Raji (cell line): ENCODE measurements around the gene KLHL15.

Source experiments
- POLR2A ChIP-seq: IDR thresholded peaks from 2 replicates; pipeline ENCODE4 v1.6.1; 2011; ENCODE audit warnings: low read depth, low read length, control low read depth; ENCODE audit not compliant: insufficient read depth

KLHL15 gene

GRCh38 chrX:24027086-24027485, at the start of gene KLHL15:
Gene KLHL15 (minus strand): TSS chrX:24027186. CDS start chrX:24006693, 20,493 bp downstream.
- TF ChIP-seq POLR2A = no peak

DNA sequence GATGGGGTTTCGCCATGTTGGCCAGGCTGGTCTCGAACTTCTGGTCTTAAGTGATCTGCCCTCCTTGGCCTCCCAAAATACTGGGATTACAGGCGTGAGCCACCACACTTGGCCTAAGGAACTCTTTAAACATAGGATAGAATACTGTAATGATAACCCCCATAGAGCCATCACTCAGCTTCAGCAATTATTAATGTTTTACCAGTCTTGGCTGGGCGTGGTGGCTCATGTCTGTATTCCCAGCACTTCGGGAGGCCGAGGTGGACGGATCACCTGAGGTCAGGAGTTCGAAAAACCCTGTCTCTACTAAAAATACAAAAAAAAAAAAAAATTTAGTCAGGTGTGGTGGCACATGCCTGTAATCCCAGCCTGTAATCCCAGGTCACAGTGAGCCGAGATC, 42.9 kb upstream of the KLHL15 start:
- no peak for TF ChIP-seq POLR2A

DNA sequence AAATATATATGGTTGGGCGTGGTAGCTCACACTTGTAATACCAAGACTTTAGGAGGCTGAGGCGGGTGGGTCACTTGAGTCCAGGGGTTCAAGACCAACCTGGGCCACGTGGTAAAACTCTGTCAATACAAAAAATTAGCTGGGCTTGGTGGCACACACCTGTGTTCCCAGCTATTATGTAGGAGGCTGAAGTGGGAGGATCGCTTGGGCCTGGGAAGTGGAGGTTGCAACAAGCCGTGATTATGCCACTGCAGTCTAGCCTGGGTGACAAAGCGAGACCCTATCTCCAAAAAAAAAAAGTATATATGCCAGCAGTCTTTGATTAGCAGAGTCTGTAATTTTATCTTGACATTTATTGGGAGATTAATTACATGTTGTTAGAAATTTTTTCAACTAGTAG, 36.5 kb upstream of the KLHL15 start:
- no peak for TF ChIP-seq POLR2A

DNA sequence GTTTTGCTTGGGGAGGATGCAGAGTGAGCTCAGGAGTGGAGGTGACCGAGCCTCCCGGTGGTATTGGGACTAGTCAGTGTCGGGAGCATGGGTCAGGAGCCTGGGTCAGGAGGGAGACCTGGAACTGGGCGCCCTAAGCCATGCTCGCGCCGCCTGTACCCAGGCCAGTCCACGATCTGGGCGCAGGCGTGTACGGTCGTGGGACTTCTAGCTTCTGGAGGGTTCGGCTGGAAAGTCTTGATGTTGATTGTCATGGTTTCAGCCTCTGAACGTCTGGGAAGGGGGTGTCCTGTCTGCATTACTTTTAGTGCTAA, 28.0 kb upstream of the KLHL15 start:
- no peak for TF ChIP-seq POLR2A

DNA sequence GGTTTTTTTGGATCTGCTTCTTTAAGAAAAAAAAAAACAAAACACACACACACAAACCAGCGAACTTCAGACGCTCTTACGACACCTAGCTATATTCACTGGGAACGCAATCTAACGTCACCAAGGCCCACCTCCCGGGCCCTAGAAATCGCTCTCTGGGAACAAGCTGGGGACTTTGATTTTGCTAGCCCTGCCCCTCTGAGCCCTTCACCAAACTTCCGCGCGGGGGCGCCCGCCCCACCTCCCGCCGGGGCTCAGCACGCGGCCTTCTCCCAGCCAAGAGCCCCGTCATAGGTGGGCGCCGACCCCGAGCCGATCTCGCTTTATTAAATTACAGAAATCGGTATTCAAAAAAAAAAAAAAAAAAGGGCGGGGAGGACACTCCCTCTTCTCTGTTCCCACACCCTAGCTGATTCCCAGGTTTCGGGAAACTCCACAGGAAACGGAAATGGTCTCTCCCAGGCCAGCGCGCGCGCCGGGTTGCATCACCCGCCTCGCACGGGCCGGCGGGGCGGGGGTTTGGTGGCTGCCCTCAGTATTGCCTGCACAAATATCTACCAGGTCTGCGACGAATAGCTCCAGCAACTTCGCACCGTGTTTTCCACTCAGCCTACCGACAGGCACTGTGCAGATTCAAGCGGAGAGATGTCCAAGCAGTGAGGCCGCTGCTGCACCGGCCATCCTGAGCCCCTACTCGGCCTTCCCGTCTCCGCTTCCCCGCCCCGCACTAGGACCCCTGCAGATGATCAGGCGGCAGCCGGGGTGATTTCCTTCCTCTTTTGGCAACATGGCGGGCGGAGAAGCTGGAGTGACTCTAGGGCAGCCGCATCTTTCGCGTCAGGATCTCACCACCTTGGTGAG, 27.4 kb upstream of the KLHL15 start, which contains the start of gene EIF2S3:
EIF2S3 (plus strand) TSS at position 775 of the 861 bp plus-strand sequence; CDS start at position 788, 13 bp downstream.
- TF ChIP-seq POLR2A = peak; percentile 83

DNA sequence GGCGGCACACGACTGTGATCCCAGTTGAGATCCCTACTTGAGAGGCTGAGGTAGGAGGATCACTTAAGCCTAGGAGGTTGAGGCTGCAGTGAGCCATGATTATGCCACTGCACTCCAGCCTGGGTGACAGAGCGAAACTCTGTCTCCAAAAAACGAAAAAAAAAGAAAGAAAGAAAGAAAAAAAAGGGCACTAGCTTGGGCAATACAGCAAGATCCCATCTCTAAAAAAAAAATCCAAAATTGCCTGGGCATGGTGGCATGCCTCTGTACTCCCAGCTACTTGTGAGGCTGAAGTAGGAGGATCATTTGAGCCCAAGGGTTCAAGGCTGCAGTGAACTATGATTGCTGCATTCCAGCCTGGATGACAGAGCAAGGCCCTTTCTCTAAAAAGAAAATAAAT, 10.7 kb upstream of the KLHL15 start:
- no peak for TF ChIP-seq POLR2A

- TF ChIP-seq POLR2A = no peak
Observed at GRCh38 chrX:24034485-24034884, 7.5 kb upstream of the KLHL15 start.

GRCh38 chrX:24030597-24030996, 3.6 kb upstream of the KLHL15 start:
- TF ChIP-seq POLR2A = no peak

- TF ChIP-seq POLR2A = no peak
Observed at GRCh38 chrX:24027985-24028384, 999 bp upstream of the KLHL15 start.

- TF ChIP-seq POLR2A = no peak
Observed at GRCh38 chrX:24026432-24026831, 554 bp downstream of the KLHL15 start.

DNA sequence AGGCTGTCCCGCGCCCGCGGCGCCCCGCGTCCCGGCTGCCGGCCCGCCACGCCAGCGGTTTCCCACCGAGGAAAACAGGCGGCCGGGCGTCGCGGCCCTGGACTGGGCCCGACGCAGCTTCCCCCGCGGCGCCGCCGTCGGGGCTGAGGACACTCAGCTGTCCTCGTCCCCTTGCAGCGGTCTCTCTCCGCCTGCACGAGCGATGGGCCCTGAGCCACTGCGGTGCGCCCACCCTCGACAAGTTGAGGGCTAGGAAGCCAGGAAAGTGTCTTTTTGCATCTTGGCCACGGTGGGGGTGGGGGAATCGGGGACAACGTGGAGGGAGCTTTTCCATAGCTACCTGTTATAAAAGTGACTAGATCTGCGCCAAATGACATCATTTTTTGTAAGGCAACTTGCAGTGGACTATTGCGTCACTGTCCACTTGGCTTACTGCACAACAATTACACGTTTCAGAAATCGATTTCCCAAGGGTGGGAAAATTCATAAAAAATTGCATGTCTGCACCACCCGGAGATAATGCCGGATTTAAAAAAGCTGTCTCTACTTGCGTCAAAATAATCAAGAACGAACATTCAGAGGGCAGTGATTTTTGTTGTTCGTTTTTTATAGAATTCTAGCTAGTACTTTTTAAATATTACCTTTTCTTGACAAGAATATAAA, 1.1 kb downstream of the KLHL15 start:
- peak; percentile 42 for TF ChIP-seq POLR2A

DNA sequence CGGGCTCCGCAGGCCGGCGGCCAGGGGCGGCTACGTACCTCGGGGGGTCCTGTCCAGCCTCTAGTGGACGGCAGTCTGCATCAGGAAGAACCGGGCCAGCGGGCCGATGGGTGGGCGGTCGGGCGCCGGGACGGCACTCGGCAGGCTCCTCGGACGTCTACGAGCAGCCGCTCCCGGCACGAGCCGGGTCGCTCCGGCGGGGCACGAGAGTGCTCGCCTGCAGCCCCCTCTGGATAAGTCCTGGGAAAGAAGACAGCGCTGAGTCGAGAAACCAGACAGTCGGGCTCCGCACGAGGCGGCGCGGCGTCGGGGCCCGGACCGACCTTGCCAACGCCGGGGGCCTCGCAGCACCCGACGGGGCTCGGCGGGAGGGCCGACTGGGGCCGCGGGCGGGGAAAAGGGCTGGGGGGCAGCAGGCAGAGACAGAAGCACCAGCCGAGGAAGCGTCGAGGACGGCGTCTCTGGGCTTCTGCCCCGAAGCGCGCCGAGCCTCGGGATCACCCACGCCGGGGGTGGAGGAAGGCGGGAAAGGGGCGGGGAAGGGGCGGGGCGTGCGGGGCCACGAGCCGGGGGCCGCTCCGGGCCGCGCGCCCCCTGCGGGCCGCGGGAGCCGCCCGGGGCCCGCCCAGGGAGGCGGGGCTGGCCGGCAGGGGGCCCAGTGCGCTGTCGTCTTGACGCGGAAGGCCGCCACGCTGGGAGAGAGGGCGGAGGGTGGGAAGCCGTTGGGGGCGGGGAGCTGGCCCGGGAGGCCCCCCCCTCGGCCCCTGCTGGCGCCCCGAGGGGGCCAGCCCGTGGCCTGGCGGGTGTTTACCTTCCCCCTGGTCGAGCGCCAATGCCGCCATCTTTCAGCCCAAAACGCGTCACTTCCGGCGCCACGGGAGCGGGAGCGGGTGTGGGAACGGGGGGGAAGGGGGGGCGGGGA, 1.9 kb downstream of the KLHL15 start:
- peak; percentile 83 for TF ChIP-seq POLR2A

DNA sequence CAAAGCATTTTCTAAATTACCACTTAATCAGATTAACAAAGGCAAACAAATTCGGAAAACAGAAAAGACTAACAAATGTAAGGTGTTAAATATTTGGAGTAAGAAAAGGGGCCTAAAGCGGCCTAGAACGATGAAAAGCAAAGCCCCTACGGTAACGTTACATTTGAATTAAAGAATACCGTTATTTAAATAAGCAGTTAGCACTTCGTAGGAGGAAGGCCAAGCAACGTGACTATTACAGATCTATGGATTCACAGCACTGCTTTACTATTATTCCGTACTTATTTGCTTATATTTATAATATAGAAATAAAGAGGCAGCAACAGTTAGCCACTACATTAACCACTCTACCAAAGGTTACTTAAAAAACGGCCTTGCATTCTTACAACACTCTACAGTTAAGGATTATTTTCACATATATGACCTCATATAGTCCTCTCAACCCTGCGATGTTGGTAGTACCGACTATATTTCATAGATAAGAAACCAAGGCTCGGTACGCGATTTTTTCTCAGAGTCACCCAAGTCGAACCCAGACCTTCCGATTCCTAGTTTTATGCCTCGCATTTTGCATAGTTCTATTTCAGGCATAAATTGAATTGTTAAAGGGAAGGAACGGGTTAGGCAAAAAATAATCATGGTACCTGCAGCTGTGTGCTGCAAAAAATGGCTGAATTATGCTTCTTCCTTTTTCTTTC, 2.9 kb downstream of the KLHL15 start:
- no peak for TF ChIP-seq POLR2A

GRCh38 chrX:24023544-24023943, 3.4 kb downstream of the KLHL15 start:
- TF ChIP-seq POLR2A = no peak
